GM10266 (cell line): ENCODE data around the gene KIF16B.

Experiments
- DNase-seq: peaks from one replicate; pipeline ENCODE4 v3.0.0; 2012; ENCODE audit errors: extremely low spot score
- CTCF ChIP-seq: IDR thresholded peaks from 2 replicates; pipeline ENCODE4 v1.5.1; 2012; ENCODE audit warnings: mild to moderate bottlenecking, low read depth; ENCODE audit not compliant: control insufficient read depth, insufficient read depth; ENCODE audit errors: missing control alignments

The KIF16B gene, protein sequence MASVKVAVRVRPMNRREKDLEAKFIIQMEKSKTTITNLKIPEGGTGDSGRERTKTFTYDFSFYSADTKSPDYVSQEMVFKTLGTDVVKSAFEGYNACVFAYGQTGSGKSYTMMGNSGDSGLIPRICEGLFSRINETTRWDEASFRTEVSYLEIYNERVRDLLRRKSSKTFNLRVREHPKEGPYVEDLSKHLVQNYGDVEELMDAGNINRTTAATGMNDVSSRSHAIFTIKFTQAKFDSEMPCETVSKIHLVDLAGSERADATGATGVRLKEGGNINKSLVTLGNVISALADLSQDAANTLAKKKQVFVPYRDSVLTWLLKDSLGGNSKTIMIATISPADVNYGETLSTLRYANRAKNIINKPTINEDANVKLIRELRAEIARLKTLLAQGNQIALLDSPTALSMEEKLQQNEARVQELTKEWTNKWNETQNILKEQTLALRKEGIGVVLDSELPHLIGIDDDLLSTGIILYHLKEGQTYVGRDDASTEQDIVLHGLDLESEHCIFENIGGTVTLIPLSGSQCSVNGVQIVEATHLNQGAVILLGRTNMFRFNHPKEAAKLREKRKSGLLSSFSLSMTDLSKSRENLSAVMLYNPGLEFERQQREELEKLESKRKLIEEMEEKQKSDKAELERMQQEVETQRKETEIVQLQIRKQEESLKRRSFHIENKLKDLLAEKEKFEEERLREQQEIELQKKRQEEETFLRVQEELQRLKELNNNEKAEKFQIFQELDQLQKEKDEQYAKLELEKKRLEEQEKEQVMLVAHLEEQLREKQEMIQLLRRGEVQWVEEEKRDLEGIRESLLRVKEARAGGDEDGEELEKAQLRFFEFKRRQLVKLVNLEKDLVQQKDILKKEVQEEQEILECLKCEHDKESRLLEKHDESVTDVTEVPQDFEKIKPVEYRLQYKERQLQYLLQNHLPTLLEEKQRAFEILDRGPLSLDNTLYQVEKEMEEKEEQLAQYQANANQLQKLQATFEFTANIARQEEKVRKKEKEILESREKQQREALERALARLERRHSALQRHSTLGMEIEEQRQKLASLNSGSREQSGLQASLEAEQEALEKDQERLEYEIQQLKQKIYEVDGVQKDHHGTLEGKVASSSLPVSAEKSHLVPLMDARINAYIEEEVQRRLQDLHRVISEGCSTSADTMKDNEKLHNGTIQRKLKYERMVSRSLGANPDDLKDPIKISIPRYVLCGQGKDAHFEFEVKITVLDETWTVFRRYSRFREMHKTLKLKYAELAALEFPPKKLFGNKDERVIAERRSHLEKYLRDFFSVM (N-terminal part only)

GRCh38 chr20:16573001-16573965 lies at the start of gene KIF16B:
KIF16B (minus strand) TSS chr20:16573448; CDS start chr20:16573275, 173 bp downstream.
- no peak for TF ChIP-seq CTCF
- DNase-seq: peak; percentile 81

DNA sequence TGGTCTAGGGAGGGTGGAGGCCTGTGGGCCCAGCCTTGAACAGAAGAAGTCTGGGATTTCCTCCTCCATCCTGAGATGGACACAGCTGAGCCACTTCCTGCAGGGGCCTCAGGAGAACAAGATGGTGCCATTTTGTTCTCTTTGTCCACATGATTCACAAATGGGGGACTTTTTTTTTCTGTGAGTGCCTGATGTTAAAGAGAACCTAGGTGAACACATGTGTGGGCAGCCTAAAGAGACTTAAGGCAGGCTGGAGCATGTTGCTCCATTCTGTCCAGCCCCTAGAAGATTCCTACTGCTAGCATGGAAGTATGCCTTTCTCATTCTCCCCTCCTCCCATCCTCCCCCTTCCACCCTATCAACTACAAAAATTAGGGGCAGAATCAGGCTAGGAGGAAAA lies 49.3 kb upstream of the KIF16B start:
- no peak for DNase-seq
- no peak for TF ChIP-seq CTCF

- TF ChIP-seq CTCF: no peak
- no peak for DNase-seq
Measured at GRCh38 chr20:16621435-16622141, 48.3 kb upstream of the KIF16B start.

GRCh38 chr20:16620961-16621360 lies 47.7 kb upstream of the KIF16B start:
- no peak for DNase-seq
- TF ChIP-seq CTCF: no peak

DNA sequence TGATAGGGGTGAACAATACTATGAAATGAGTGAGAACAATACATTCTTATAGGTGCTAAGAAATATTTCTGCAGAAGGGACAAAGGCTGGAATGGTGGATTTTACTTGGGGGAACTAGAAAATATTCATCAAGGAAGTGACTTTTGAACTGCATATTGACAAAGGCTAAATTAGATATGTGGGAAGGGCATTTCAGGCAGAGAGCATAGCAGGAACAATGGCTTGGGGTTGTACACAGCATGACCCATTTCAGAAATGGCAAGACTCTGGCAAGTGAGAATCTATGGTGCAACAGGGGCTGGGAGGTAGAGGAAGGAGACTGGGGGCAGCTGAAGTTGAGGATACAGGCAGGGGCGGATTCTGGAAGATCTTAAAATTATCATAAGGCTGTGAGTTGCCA lies 46.7 kb upstream of the KIF16B start:
- no peak for TF ChIP-seq CTCF
- DNase-seq: no peak

DNA sequence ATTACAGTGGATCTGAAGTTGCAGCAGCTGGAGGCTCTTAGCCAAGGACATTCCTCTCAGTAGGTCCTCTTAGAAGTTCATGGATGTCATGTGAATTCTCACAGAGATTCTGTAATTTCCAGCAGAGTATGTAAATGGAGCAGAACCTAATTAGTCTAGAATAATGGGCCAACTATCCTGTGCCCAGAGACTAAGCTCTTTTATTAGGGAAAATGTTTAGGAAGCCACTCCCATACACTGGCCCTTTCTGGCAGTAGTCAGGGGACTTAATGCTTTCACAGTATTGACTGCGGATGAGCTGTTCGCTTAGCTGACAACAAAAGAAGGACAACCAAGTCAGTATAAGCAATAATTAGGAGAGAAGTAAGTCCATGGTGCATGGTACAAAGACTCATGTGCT lies 43.8 kb upstream of the KIF16B start:
- TF ChIP-seq CTCF: no peak
- no peak for DNase-seq
